Endothelial cell of umbilical vein (primary cell): ENCODE data around the gene ADAMTSL5. TPM values are rescaled to one million over a fixed set of nuclear protein-coding genes. Genes with fewer than 3 reads are reported as not detected.

Experiments
- Bru-seq: library from RNA; stranded (reverse); fragments of 400-500 nt; gene quantifications from one replicate; lab custom pipeline; 2021; lab: Mats Ljungman, UMichigan
- BruChase-seq, 2 experiments: library from RNA; stranded (reverse); fragments of 400-500 nt; gene quantifications; one replicate each; lab custom pipeline; 2021; lab: Mats Ljungman, UMichigan
- BruUV-seq: library from RNA; stranded (reverse); fragments of 400-500 nt; replicated peaks from 2 replicates; lab custom pipeline; 2021; lab: Mats Ljungman, UMichigan
- CTCF ChIA-PET: fragments of 300-600, 350-600 bp; sonication (Branson Sonifier 250); formaldehyde crosslinking; loops from one replicate; lab custom pipeline; 2021; ENCODE audit warnings: antibody characterized with exemption, inconsistent platforms; lab: Charles Lee
- POLR2A ChIA-PET: fragments of 300-600, 350-600 bp; sonication (Branson Sonifier 250); formaldehyde crosslinking; loops from one replicate; lab custom pipeline; 2021; ENCODE audit warnings: antibody characterized with exemption, inconsistent platforms; lab: Charles Lee
- DNase-seq: peaks from one replicate; pipeline ENCODE4 v3.0.0-alpha.2; 2011; ENCODE audit warnings: low read depth, low spot score
- FAIRE-seq: peaks from 2 replicates; lab custom pipeline; 2011; peaks lifted over from hg19 to GRCh38; lab: Jason Lieb, UNC
- H2AFZ ChIP-seq: 2 replicates; pipeline ENCODE4 v1.6.0; 2012; ENCODE audit warnings: low read depth, low read length, control low read depth, inconsistent platforms
- H3K27ac ChIP-seq: 2 replicates; pipeline ENCODE4 v1.5.1; 2011; ENCODE audit warnings: low read depth, mild to moderate bottlenecking, control low read depth, low read length, moderate library complexity; ENCODE audit not compliant: insufficient read depth
- H3K27me3 ChIP-seq, 2 experiments: 2 replicates each; pipeline versions ENCODE4 v1.6.0 to v1.6.1; 2011; ENCODE audit warnings: low read length in 2 of 2, mixed read lengths in 1 of 2; ENCODE audit not compliant: control insufficient read depth in 2 of 2, insufficient read depth in 2 of 2
- H3K36me3 ChIP-seq, 2 experiments: 2 replicates in 1 of 2; 3 replicates in 1 of 2; pipeline ENCODE4 v1.5.1; 2011; ENCODE audit warnings: low read length in 2 of 2, mild to moderate bottlenecking in 1 of 2, moderate library complexity in 1 of 2; ENCODE audit not compliant: control insufficient read depth in 2 of 2, insufficient read depth in 2 of 2; ENCODE audit errors: extremely low read depth in 1 of 2
- H3K4me1 ChIP-seq: 3 replicates; pipeline ENCODE4 v1.5.1; 2011; ENCODE audit warnings: mild to moderate bottlenecking, low read length; ENCODE audit not compliant: control insufficient read depth, insufficient read depth; ENCODE audit errors: extremely low read depth
- H3K4me2 ChIP-seq: 2 replicates; pipeline ENCODE4 v1.6.1; 2011; ENCODE audit warnings: low read length, control low read depth, mixed read lengths; ENCODE audit not compliant: insufficient read depth
- H3K4me3 ChIP-seq, 3 experiments: fragments of 200-600 bp in 1 of 3; sonication (generic), shearing (Covaris generic) in 1 of 3; replicated peaks in 1 of 3; 2 replicates each; pipeline ENCODE4 v1.5.1; 2011 to 2016; ENCODE audit warnings: control low read depth in 3 of 3, low read length in 3 of 3, mild to moderate bottlenecking in 2 of 3, inconsistent platforms in 1 of 3, low read depth in 1 of 3, moderate library complexity in 1 of 3; ENCODE audit not compliant: insufficient read depth in 1 of 3
- H3K79me2 ChIP-seq: 2 replicates; pipeline ENCODE4 v1.6.0; 2012; ENCODE audit warnings: low read length, inconsistent platforms; ENCODE audit not compliant: control insufficient read depth, insufficient read depth
- H3K9ac ChIP-seq: replicated peaks from 2 replicates; pipeline ENCODE3; 2011; ENCODE audit warnings: low read length, control low read depth; ENCODE audit not compliant: insufficient read depth; ENCODE audit errors: extremely low read depth
- H3K9me1 ChIP-seq: replicated peaks from 3 replicates; pipeline ENCODE4 v1.6.0; 2011; ENCODE audit warnings: mild to moderate bottlenecking, low read length; ENCODE audit not compliant: control insufficient read depth, insufficient read depth; ENCODE audit errors: extremely low read depth
- H3K9me3 ChIP-seq: replicated peaks from 2 replicates; pipeline ENCODE4 v1.5.1; 2012; ENCODE audit warnings: low read length, inconsistent platforms; ENCODE audit not compliant: control insufficient read depth, insufficient read depth
- H4K20me1 ChIP-seq: replicated peaks from 2 replicates; pipeline ENCODE3; 2011; ENCODE audit warnings: mild to moderate bottlenecking, low read length; ENCODE audit not compliant: control insufficient read depth, insufficient read depth; ENCODE audit errors: extremely low read depth
- EZH2 ChIP-seq: IDR thresholded peaks from 2 replicates; pipeline ENCODE4 v1.6.1; 2012; ENCODE audit warnings: borderline replicate concordance, low read depth, mild to moderate bottlenecking, moderate library complexity, low read length, inconsistent platforms; ENCODE audit not compliant: severe bottlenecking
- FOS ChIP-seq: IDR thresholded peaks from 2 replicates; pipeline ENCODE4 v1.6.1; 2011; ENCODE audit warnings: mild to moderate bottlenecking, low read length, moderate library complexity, borderline replicate concordance; ENCODE audit not compliant: insufficient read depth
- GATA2 ChIP-seq: IDR thresholded peaks from 2 replicates; pipeline ENCODE4 v1.7.0; 2011; ENCODE audit warnings: low read depth, mild to moderate bottlenecking, moderate library complexity, mixed read lengths, low read length; ENCODE audit not compliant: insufficient read length, insufficient read depth
- JUN ChIP-seq: IDR thresholded peaks from 2 replicates; pipeline ENCODE4 v1.6.1; 2011; ENCODE audit warnings: borderline replicate concordance, low read depth; ENCODE audit not compliant: insufficient read length, insufficient read depth
- MYC ChIP-seq: IDR thresholded peaks from one replicate; pipeline ENCODE4 v1.6.1; 2011; ENCODE audit warnings: mild to moderate bottlenecking, low read depth, low read length
- POLR2A ChIP-seq: IDR thresholded peaks from 2 replicates; pipeline ENCODE4 v1.6.1; 2012; ENCODE audit warnings: low read depth, mild to moderate bottlenecking, control low read depth, low read length
- POLR2AphosphoS5 ChIP-seq: IDR thresholded peaks from 2 replicates; pipeline ENCODE4 v1.6.1; 2012; ENCODE audit warnings: low read depth, mild to moderate bottlenecking, control low read depth, low read length, moderate library complexity; ENCODE audit not compliant: insufficient read depth
- dilution Hi-C: fragments of 300-500 bp; cut with MboI; formaldehyde crosslinking; loops from one replicate; pipeline ENCODE4 v1.15.0; 2019; ENCODE audit warnings: low sequenced_read_pairs; ENCODE audit not compliant: extremely low pct_ligation_motif_present
- intact Hi-C: fragments of 100-400 bp; cut with micrococcal nuclease; formaldehyde crosslinking; loops from one replicate; pipeline ENCODE4 v1.10.0; 2022
- long read RNA-seq: library from polyadenylated mRNA; stranded (forward); transcript quantifications from one replicate; pipeline ENCODE4 v2.0.0, GENCODE V29; 2021
- polyA minus RNA-seq, 3 experiments: library from RNA; depleted of rRNA, polyadenylated mRNA; stranded (reverse); fragments of >200 nt; gene quantifications; 1 replicate in 1 of 3; 2 replicates in 2 of 3; pipeline ENCODE4 v1.2.3, GENCODE V29; 2011
- polyA plus RNA-seq, 4 experiments: library from polyadenylated mRNA; depleted of rRNA in 3 of 4; stranded (reverse) in 3 of 4; unstranded in 1 of 4; fragments of >200 nt; gene quantifications; 2 replicates each; pipeline versions ENCODE4 v1.2.1 to v1.2.3, GENCODE V29; 2011 to 2012; ENCODE audit warnings: missing spikeins in 1 of 4
- total RNA-seq: library from RNA; stranded (reverse); gene quantifications from 2 replicates; pipeline ENCODE4 v1.2.3, GENCODE V29; 2021
- TF ChIP-seq, protein P1 (sequence below): IDR thresholded peaks from 2 replicates; pipeline ENCODE4 v1.6.1; 2011; ENCODE audit not compliant: insufficient read depth, insufficient read length
- TF ChIP-seq, protein P2 (sequence below), 2 donors: IDR thresholded peaks; 1 replicate in 1 of 2; 2 replicates in 1 of 2; pipeline ENCODE4 v1.5.1; 2011; ENCODE audit warnings: low read length in 2 of 2, mild to moderate bottlenecking in 2 of 2, moderate library complexity in 2 of 2, control low read depth in 1 of 2, inconsistent platforms in 1 of 2, low read depth in 1 of 2; ENCODE audit not compliant: insufficient read depth in 1 of 2; ENCODE audit errors: extremely low read depth in 1 of 2

The ADAMTSL5 gene, protein sequence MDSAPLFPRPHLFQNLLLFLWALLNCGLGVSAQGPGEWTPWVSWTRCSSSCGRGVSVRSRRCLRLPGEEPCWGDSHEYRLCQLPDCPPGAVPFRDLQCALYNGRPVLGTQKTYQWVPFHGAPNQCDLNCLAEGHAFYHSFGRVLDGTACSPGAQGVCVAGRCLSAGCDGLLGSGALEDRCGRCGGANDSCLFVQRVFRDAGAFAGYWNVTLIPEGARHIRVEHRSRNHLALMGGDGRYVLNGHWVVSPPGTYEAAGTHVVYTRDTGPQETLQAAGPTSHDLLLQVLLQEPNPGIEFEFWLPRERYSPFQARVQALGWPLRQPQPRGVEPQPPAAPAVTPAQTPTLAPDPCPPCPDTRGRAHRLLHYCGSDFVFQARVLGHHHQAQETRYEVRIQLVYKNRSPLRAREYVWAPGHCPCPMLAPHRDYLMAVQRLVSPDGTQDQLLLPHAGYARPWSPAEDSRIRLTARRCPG
- not detected in 2 replicates for total RNA-seq
- polyA plus RNA-seq: 0.07 TPM in 1 of 2 replicates, not detected in the other
- polyA plus RNA-seq (2011; cell fraction: cytosol; rRNA removed): 0.01 TPM in 1 of 2 replicates, not detected in the other
- not detected in 2 replicates for polyA plus RNA-seq (2011; cell fraction: nucleus; rRNA removed)
- polyA plus RNA-seq (2012): not detected in 2 replicates
- polyA minus RNA-seq: 0.08 TPM in 1 of 2 replicates, not detected in the other
- polyA minus RNA-seq (2011; cell fraction: cytosol; rRNA and poly(A)+ RNA removed): 21.5 TPM
- not detected in 2 replicates for polyA minus RNA-seq (2011; cell fraction: nucleus; rRNA and poly(A)+ RNA removed)
- percentile 9 among the genes with signal in this experiment for Bru-seq, nascent RNA
- BruChase-seq, experiment 1, labeled RNA remaining after a 6-hour chase: not detected
- BruChase-seq, experiment 2, labeled RNA remaining after a 2-hour chase: percentile 13 among the genes with signal in this experiment
- long read RNA-seq: 0 reads

DNA sequence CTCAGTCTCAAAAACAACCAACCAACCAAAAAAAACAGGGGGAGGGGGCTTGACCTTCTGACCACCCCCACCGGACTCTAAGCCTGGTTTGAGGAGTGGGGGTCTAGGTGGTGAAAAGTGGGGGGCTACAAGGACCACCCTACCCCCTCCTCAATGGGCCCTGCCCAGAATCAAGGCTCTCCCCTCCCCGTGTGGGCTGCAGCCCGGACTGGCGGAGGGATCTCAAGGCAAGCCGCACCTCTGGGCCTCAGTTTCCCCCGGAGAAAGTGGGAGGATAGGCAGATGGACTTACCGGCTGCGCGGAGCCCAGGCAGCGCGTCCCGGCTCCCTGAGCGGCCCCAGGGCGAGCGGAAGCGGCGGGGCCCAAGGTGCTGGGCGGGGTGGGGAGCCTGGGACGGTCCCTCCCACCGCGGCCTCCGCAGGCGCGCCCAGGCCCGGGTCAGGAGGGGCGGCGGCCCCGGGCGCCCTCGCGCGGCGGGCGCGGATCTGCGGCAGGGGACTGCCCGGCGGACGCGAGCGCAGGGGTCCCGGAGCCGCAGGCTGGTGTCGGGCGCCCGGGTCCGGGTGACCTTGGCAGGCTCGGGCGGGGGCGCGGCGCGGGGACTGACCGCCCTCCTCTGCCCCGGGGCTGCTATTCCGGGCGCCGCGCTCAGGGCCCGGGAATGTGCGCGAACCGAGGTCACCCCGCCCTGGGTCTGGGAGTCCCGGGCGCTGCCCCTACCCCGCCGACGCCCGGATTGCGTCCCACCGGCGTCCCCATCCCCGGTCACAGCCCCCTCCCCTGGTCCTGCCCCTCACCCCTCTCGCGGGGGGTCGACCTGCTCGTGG is at the start of gene ADAMTSL5:
Gene ADAMTSL5, minus strand, starts transcription at position 349 of the 828 bp plus-strand sequence. CDS start 2,076 bp downstream, outside the sequence.
- DNase-seq (no peak), FAIRE-seq (no peak)
- H3K9me3 ChIP-seq: no peaks in the 10 kb centered on the region
- peaks cover 5 to 8% of the 10 kb centered on the region in 2 experiments for H3K27me3 ChIP-seq
- H3K4me3 ChIP-seq: peak within 1 kb of the TSS in 1 of 3 experiments; percentile 4
- H3K4me1 ChIP-seq: no peaks in the 10 kb centered on the region
- TF ChIP-seq EZH2: no peak
- no peak for TF ChIP-seq MYC
- no peak for TF ChIP-seq POLR2A
- no peak for TF ChIP-seq FOS
- TF ChIP-seq, protein P1, sequence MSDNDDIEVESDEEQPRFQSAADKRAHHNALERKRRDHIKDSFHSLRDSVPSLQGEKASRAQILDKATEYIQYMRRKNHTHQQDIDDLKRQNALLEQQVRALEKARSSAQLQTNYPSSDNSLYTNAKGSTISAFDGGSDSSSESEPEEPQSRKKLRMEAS: no peak
- no peak for TF ChIP-seq POLR2AphosphoS5
- no peak for TF ChIP-seq GATA2
- no peak for TF ChIP-seq JUN
- TF ChIP-seq, protein P2, sequence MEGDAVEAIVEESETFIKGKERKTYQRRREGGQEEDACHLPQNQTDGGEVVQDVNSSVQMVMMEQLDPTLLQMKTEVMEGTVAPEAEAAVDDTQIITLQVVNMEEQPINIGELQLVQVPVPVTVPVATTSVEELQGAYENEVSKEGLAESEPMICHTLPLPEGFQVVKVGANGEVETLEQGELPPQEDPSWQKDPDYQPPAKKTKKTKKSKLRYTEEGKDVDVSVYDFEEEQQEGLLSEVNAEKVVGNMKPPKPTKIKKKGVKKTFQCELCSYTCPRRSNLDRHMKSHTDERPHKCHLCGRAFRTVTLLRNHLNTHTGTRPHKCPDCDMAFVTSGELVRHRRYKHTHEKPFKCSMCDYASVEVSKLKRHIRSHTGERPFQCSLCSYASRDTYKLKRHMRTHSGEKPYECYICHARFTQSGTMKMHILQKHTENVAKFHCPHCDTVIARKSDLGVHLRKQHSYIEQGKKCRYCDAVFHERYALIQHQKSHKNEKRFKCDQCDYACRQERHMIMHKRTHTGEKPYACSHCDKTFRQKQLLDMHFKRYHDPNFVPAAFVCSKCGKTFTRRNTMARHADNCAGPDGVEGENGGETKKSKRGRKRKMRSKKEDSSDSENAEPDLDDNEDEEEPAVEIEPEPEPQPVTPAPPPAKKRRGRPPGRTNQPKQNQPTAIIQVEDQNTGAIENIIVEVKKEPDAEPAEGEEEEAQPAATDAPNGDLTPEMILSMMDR (IDR thresholded peaks at IDR 0.05; ENCODE audit: extremely low read depth in 1 of 2, insufficient read depth in 1 of 2, low read depth in 1 of 2, low read length in 2 of 2): no peak
- no peak within 1 kb of the TSS for H3K4me2 ChIP-seq
- no peak within 1 kb of the TSS for H3K27ac ChIP-seq
- BruUV-seq: no TSS peak
- no peaks in the 10 kb centered on the region for H3K79me2 ChIP-seq
- intact Hi-C loops (loop anchor here (5.0 kb wide), 1 partner anchor 231 kb away; no protein-coding TSS in a partner anchor), dilution Hi-C loops (no loop called here)
- H4K20me1 ChIP-seq: no peaks in the 10 kb centered on the region
- H2AFZ ChIP-seq: no peak within 1 kb of the TSS
- CTCF ChIA-PET: interaction anchor here (0.8 kb wide), 1 partner anchor 47 kb away, joined by 3 read pairs; no protein-coding TSS in a partner anchor
- no peak within 1 kb of the TSS for H3K9ac ChIP-seq
- no peaks in the 10 kb centered on the region for H3K36me3 ChIP-seq
- no peaks in the 10 kb centered on the region for H3K9me1 ChIP-seq
- POLR2A ChIA-PET: no interaction called here
